DND-41 (cell line): Measurements from ENCODE around the gene SMYD4.
"Not testable (repeated sequence)": the region's sequence is repeated elsewhere in the genome, so short reads cannot be mapped to it uniquely, and the experiment has no call there.

Experiments
- ATAC-seq: fragments of 200-7000 bp; cut with Tn5 transposase; 3 replicates; pipeline ENCODE4 v1.9.1; 2021; ENCODE audit warnings: low read depth; ENCODE audit not compliant: insufficient read depth
- DNase-seq: peaks from one replicate; pipeline ENCODE4 v3.0.0-alpha.2; 2020
- H2AFZ ChIP-seq: 2 replicates; pipeline ENCODE4 v1.6.0; 2012; ENCODE audit warnings: low read depth, low read length
- H3K27ac ChIP-seq: 2 replicates; pipeline ENCODE4 v1.5.1; 2012; ENCODE audit warnings: low read length, inconsistent platforms
- H3K27me3 ChIP-seq: fragments of 200-600 bp; sonication (generic); 2 replicates; pipeline ENCODE4 v1.6.0; 2012; ENCODE audit warnings: low read length, mild to moderate bottlenecking, inconsistent platforms; ENCODE audit not compliant: insufficient read depth, poor library complexity
- H3K36me3 ChIP-seq: 2 replicates; pipeline ENCODE4 v1.5.1; 2012; ENCODE audit warnings: low read length, inconsistent platforms; ENCODE audit not compliant: insufficient read depth
- H3K4me1 ChIP-seq: 2 replicates; pipeline ENCODE4 v1.5.1; 2012; ENCODE audit warnings: mild to moderate bottlenecking, low read length; ENCODE audit not compliant: insufficient read depth
- H3K4me2 ChIP-seq: 2 replicates; pipeline ENCODE4 v1.6.0; 2012; ENCODE audit warnings: mild to moderate bottlenecking, moderate library complexity, low read length, inconsistent platforms; ENCODE audit not compliant: insufficient read depth
- H3K4me3 ChIP-seq, 2 experiments: fragments of 200-600 bp in 1 of 2; shearing (Covaris generic) in 1 of 2; 2 replicates each; pipeline ENCODE4 v1.5.1; 2012 to 2016; ENCODE audit warnings: inconsistent platforms in 2 of 2, low read length in 2 of 2, mild to moderate bottlenecking in 2 of 2, low read depth in 1 of 2, moderate library complexity in 1 of 2
- H3K79me2 ChIP-seq: 2 replicates; pipeline ENCODE4 v1.6.0; 2012; ENCODE audit warnings: low read length, inconsistent platforms; ENCODE audit not compliant: insufficient read depth
- H3K9ac ChIP-seq: 2 replicates; pipeline ENCODE4 v1.6.0; 2012; ENCODE audit warnings: low read depth, mild to moderate bottlenecking, inconsistent platforms, low read length, moderate library complexity
- H3K9me3 ChIP-seq: 2 replicates; pipeline ENCODE4 v1.5.1; 2012; ENCODE audit warnings: low read length, moderate library complexity, mild to moderate bottlenecking, inconsistent platforms; ENCODE audit not compliant: insufficient read depth, severe bottlenecking
- H4K20me1 ChIP-seq: 2 replicates; pipeline ENCODE4 v1.6.0; 2012; ENCODE audit warnings: low read length; ENCODE audit not compliant: insufficient read depth
- CTCF ChIP-seq: IDR thresholded peaks from 2 replicates; pipeline ENCODE4 v1.5.1; 2012; ENCODE audit warnings: borderline replicate concordance, low read length, moderate library complexity, mild to moderate bottlenecking; ENCODE audit not compliant: poor library complexity, severe bottlenecking; ENCODE audit errors: extremely low read depth
- EZH2 ChIP-seq: IDR thresholded peaks from 3 replicates; pipeline ENCODE4 v1.6.1; 2012; ENCODE audit warnings: borderline replicate concordance, low read depth, mild to moderate bottlenecking, moderate library complexity, low read length, inconsistent platforms; ENCODE audit not compliant: severe bottlenecking

SMYD4 gene

GRCh38 chr17:1820528-1821252, 9.0 kb downstream of the SMYD4 start:
- no peak for DNase-seq
- Histone ChIP-seq H3K9ac (no peak overlapping the region), H3K36me3 (peaks cover 61% of the 10 kb centered on the region), H3K27ac (no peak overlapping the region), H3K4me1 (peaks cover 14% of the 10 kb centered on the region; the same call in 1 of the 2 replicates), H3K9me3 (no peaks in the 10 kb centered on the region), H2AFZ (no peak overlapping the region), H3K79me2 (peaks cover 52% of the 10 kb centered on the region), H3K4me3 (no peak overlapping the region), H4K20me1 (no peaks in the 10 kb centered on the region), H3K27me3 (no peaks in the 10 kb centered on the region), H3K4me2 (no peak overlapping the region)
- no peak for TF ChIP-seq CTCF
- no peak for TF ChIP-seq EZH2
- ATAC-seq, result no peak

- H3K9me3 ChIP-seq, result no peaks in the 10 kb centered on the region
- DNase-seq (no peak), ATAC-seq (no peak)
- no peaks in the 10 kb centered on the region for H3K4me1 ChIP-seq
- no peak overlapping the region; the same call in 1 of the 2 replicates for H3K9ac ChIP-seq
- no peaks in the 10 kb centered on the region for H3K27me3 ChIP-seq
- TF ChIP-seq CTCF, result no peak
- TF ChIP-seq EZH2, result no peak
- H3K4me3 ChIP-seq, result no peak overlapping the region
- no peak overlapping the region for H3K27ac ChIP-seq
- H3K79me2 ChIP-seq, result peaks cover 6% of the 10 kb centered on the region; the same call in 1 of the 2 replicates
- 0 out of 2 replicates have a peak, but pooled peaks cover 10% of the 10 kb centered on the region for H4K20me1 ChIP-seq
- H3K36me3 ChIP-seq, result peaks cover 51% of the 10 kb centered on the region
- no peak overlapping the region for H2AFZ ChIP-seq
- H3K4me2 ChIP-seq, result no peak overlapping the region
Observed at GRCh38 chr17:1813088-1813487, 16.6 kb downstream of the SMYD4 start.

- Histone ChIP-seq H3K9ac (no peak overlapping the region), H3K79me2 (peaks cover 5% of the 10 kb centered on the region; the same call in 1 of the 2 replicates), H3K4me3 (no peak overlapping the region), H3K4me1 (no peaks in the 10 kb centered on the region), H2AFZ (no peak overlapping the region), H3K4me2 (no peak overlapping the region), H3K27ac (no peak overlapping the region), H3K9me3 (no peaks in the 10 kb centered on the region), H3K27me3 (no peaks in the 10 kb centered on the region), H4K20me1 (0 out of 2 replicates have a peak, but pooled peaks cover 10% of the 10 kb centered on the region), H3K36me3 (peaks cover 56% of the 10 kb centered on the region)
- no peak for DNase-seq
- no peak for ATAC-seq
- no peak for TF ChIP-seq EZH2
- TF ChIP-seq CTCF, result no peak
Observed at GRCh38 chr17:1810450-1811103, 19.1 kb downstream of the SMYD4 start.

- not testable (repeated sequence) for ATAC-seq, H3K79me2 ChIP-seq, H4K20me1 ChIP-seq, H3K9ac ChIP-seq, H3K4me2 ChIP-seq, H2AFZ ChIP-seq, H3K27ac ChIP-seq, H3K4me3 ChIP-seq, H3K9me3 ChIP-seq, DNase-seq, H3K27me3 ChIP-seq, H3K4me1 ChIP-seq
- H3K36me3 ChIP-seq, result peaks cover 59% of the 10 kb centered on the region
Observed at GRCh38 chr17:1809815-1810214, 19.9 kb downstream of the SMYD4 start.
